SK-N-SH treated with all-trans-retinoic acid at 6 μM for 48 hours (cell line): Measurements from ENCODE around the gene YJEFN3.

ENCODE experiments used
- ARNTL ChIP-seq: fragments of 450-650 bp; formaldehyde crosslinking; IDR thresholded peaks from 2 replicates; pipeline ENCODE4 v1.5.0; 2020; ENCODE audit warnings: low read depth, mild to moderate bottlenecking, moderate library complexity, borderline replicate concordance
- BACH2 ChIP-seq: fragments of 250-450 bp; sonication (Bioruptor Pico); IDR thresholded peaks from 2 replicates; pipeline ENCODE4 v1.9.0; 2021; ENCODE audit warnings: mild to moderate bottlenecking, borderline replicate concordance
- ESRRG ChIP-seq: fragments of 250-450 bp; sonication (Bioruptor Pico); IDR thresholded peaks from 2 replicates; pipeline ENCODE4 v1.6.1; 2021; ENCODE audit warnings: mild to moderate bottlenecking
- GLIS3 ChIP-seq: fragments of 250-450 bp; sonication (Bioruptor Pico); IDR thresholded peaks from 2 replicates; pipeline ENCODE4 v1.5.0; 2020; ENCODE audit warnings: mild to moderate bottlenecking, moderate library complexity
- PATZ1 ChIP-seq: fragments of 250-450 bp; sonication (Bioruptor Pico); IDR thresholded peaks from 2 replicates; pipeline ENCODE4 v1.8.0; 2020; ENCODE audit warnings: mild to moderate bottlenecking, moderate library complexity, borderline replicate concordance
- POU6F1 ChIP-seq: fragments of 250-450 bp; sonication (Bioruptor Pico); IDR thresholded peaks from 2 replicates; pipeline ENCODE4 v1.8.0; 2021; ENCODE audit warnings: low read depth, mild to moderate bottlenecking, moderate library complexity, borderline replicate concordance
- TOX ChIP-seq: fragments of 250-450 bp; sonication (Bioruptor Pico); IDR thresholded peaks from 2 replicates; pipeline ENCODE4 v1.8.0; 2021; ENCODE audit warnings: mild to moderate bottlenecking, moderate library complexity, borderline replicate concordance
- ZFP30 ChIP-seq: fragments of 450-650 bp; formaldehyde crosslinking; IDR thresholded peaks from 2 replicates; pipeline ENCODE4 v1.5.0; 2022; ENCODE audit warnings: mild to moderate bottlenecking, moderate library complexity
- ZNF70 ChIP-seq: fragments of 450-650 bp; formaldehyde crosslinking; IDR thresholded peaks from 2 replicates; pipeline ENCODE4 v1.5.0; 2020; ENCODE audit warnings: mild to moderate bottlenecking, moderate library complexity

- TF ChIP-seq POU6F1 (no peak), ESRRG (CRISPR knock-in tag) (no peak), PATZ1 (CRISPR knock-in tag) (no peak), BACH2 (no peak), GLIS3 (CRISPR knock-in tag) (no peak), ARNTL (CRISPR knock-in tag) (no peak), ZNF70 (CRISPR knock-in tag) (no peak), TOX (no peak), ZFP30 (CRISPR knock-in tag) (no peak)
Measured at GRCh38 chr19:19579533-19580361, 51.0 kb downstream of the YJEFN3 start.
